K562 (cell line): ENCODE measurements around the gene LRRC8E. TPM values are rescaled to one million over a fixed set of nuclear protein-coding genes. Genes with fewer than 3 reads are reported as not detected.

Source experiments
- BCLAF1 ChIP-seq, 2 experiments: fragments of 450-650 bp in 1 of 2; IDR thresholded peaks; 2 replicates each; pipeline ENCODE4 v1.6.1; 2011 to 2017; ENCODE audit warnings: low read depth in 2 of 2, antibody characterized with exemption in 1 of 2, borderline replicate concordance in 1 of 2, low read length in 1 of 2, mild to moderate bottlenecking in 1 of 2, mixed read lengths in 1 of 2; ENCODE audit not compliant: control insufficient read depth in 1 of 2
- HNRNPLL ChIP-seq: fragments of 200-400 bp; formaldehyde crosslinking; IDR thresholded peaks from 2 replicates; pipeline ENCODE4 v1.6.1; 2017; ENCODE audit warnings: low read length, low read depth, mild to moderate bottlenecking; ENCODE audit not compliant: poor library complexity, severe bottlenecking
- HOXB6 ChIP-seq: fragments of 250-450 bp; sonication (Bioruptor Pico); IDR thresholded peaks from 2 replicates; pipeline ENCODE4 v1.5.1; 2022; ENCODE audit warnings: mild to moderate bottlenecking, borderline replicate concordance
- ID3 ChIP-seq, 2 experiments: fragments of 250-450 bp in 1 of 2; fragments of 450-650 bp in 1 of 2; sonication (Bioruptor Pico) in 1 of 2; IDR thresholded peaks; 2 replicates each; pipeline versions ENCODE4 v1.6.1 to v1.8.0; 2016 to 2021; ENCODE audit warnings: mild to moderate bottlenecking in 2 of 2, moderate library complexity in 2 of 2, missing compliant biosample characterization in 1 of 2, missing genetic modification characterization in 1 of 2
- KAT2B ChIP-seq: IDR thresholded peaks from one replicate; pipeline ENCODE4 v1.6.1; 2012; ENCODE audit warnings: low read depth, mild to moderate bottlenecking, control low read depth, inconsistent platforms, low read length, moderate library complexity
- KLF16 ChIP-seq: IDR thresholded peaks from 2 replicates; pipeline ENCODE4 v1.6.1; 2016; ENCODE audit warnings: antibody characterized with exemption
- NEUROD1 ChIP-seq: fragments of 150-350 bp; IDR thresholded peaks from 2 replicates; pipeline ENCODE4 v1.6.1; 2014; ENCODE audit warnings: borderline replicate concordance, low read length, low read depth; ENCODE audit not compliant: partially characterized antibody
- NKRF ChIP-seq: fragments of 450-650 bp; IDR thresholded peaks from 2 replicates; pipeline ENCODE4 v1.6.1; 2016; ENCODE audit warnings: borderline replicate concordance
- NR2F6 ChIP-seq: fragments of 450-650 bp; formaldehyde crosslinking; IDR thresholded peaks from 2 replicates; pipeline ENCODE4 v1.4.0; 2020; ENCODE audit warnings: mild to moderate bottlenecking
- PHB ChIP-seq: fragments of 250-450 bp; sonication (Bioruptor Pico); IDR thresholded peaks from 2 replicates; pipeline ENCODE4 v1.5.0; 2021
- PHB2 ChIP-seq: fragments of 450-650 bp; IDR thresholded peaks from 2 replicates; pipeline ENCODE4 v1.6.1; 2017; ENCODE audit warnings: low read depth
- RBFOX2 ChIP-seq: fragments of 200-400 bp; formaldehyde crosslinking; IDR thresholded peaks from 2 replicates; pipeline ENCODE4 v1.6.1; 2017; ENCODE audit warnings: low read depth, mild to moderate bottlenecking, low read length, moderate library complexity
- SETDB1 ChIP-seq: IDR thresholded peaks from one replicate; pipeline ENCODE4 v1.6.1; 2012; ENCODE audit warnings: low read length, control low read depth, inconsistent platforms
- SFPQ ChIP-seq: fragments of 200-400 bp; formaldehyde crosslinking; IDR thresholded peaks from 2 replicates; pipeline ENCODE4 v1.6.1; 2017; ENCODE audit warnings: mild to moderate bottlenecking, low read depth, low read length, moderate library complexity
- XRCC4 ChIP-seq: IDR thresholded peaks from one replicate; pipeline ENCODE4 v1.6.1; 2011; ENCODE audit not compliant: insufficient read depth, insufficient read length; ENCODE audit errors: extremely low read depth
- ZFP30 ChIP-seq: fragments of 250-450 bp; sonication (Bioruptor Pico); IDR thresholded peaks from 2 replicates; pipeline ENCODE4 v1.8.0; 2022; ENCODE audit warnings: moderate library complexity, mild to moderate bottlenecking, inconsistent platforms, borderline replicate concordance
- ZNF24 ChIP-seq: fragments of 450-650 bp; IDR thresholded peaks from 2 replicates; pipeline ENCODE4 v1.6.1; 2016
- ZNF277 ChIP-seq: fragments of 250-450 bp; sonication (Bioruptor Pico); IDR thresholded peaks from 2 replicates; pipeline ENCODE4 v1.8.0; 2022; ENCODE audit warnings: inconsistent platforms, mild to moderate bottlenecking, moderate library complexity, borderline replicate concordance
- polyA plus RNA-seq, 8 experiments: library from polyadenylated mRNA; depleted of rRNA in 4 of 8; stranded (reverse) in 5 of 8; unstranded in 3 of 8; fragments of >200 nt; fragmentation: Nextera tagmentation in 2 of 8; fragmentation: Illumina TruSeq in 1 of 8; extraction: Ambion mirVana in 2 of 8; extraction: Trizol in 1 of 8; gene quantifications; 2 replicates each; pipeline versions ENCODE4 v1.2.1 to v1.2.3, GENCODE V29; 2011 to 2014; ENCODE audit warnings: inconsistent platforms in 1 of 8, missing spikeins in 1 of 8
- total RNA-seq, 7 experiments: library from RNA; depleted of rRNA in 6 of 7; stranded (reverse); fragments of >200 nt in 6 of 7; fragmentation: Illumina TruSeq in 2 of 7; extraction: Trizol in 2 of 7; gene quantifications; 2 replicates each; pipeline versions ENCODE4 v1.2.1 to v1.2.3, GENCODE V29; 2011 to 2021; ENCODE audit warnings: low replicate concordance in 1 of 7

LRRC8E gene
- total and polyA plus RNA-seq, 9 of the 15 experiments (the other 6 are each of a cell fraction or from before 2014, with no cell fraction given) = 0.08 to 5.7 (median 3.5) TPM; not detected in 1

GRCh38 chr19:7926021-7926726 is 37.9 kb downstream of the LRRC8E start, which contains the start of gene CTXN1 (continued):
- TF ChIP-seq NEUROD1 (no peak), ID3 (CRISPR knock-in tag; IDR thresholded peaks at IDR 0.05) (no peak), ID3 (tag; IDR thresholded peaks at IDR 0.05) (no peak), RBFOX2 (peak; percentile 59; the same call in 1 of the 2 replicates), KLF16 (no peak), ZNF277 (CRISPR knock-in tag) (no peak), BCLAF1 (IDR thresholded peaks at IDR 0.05; ENCODE audit: borderline replicate concordance in 1 of 2, control insufficient read depth in 1 of 2, low read depth in 2 of 2, low read length in 1 of 2) (no peak), ZFP30 (no peak), HNRNPLL (no peak), NKRF (no peak), PHB (CRISPR knock-in tag) (0 out of 2 replicates have a peak, but pooled peaks have one; percentile 80), ZNF24 (no peak), SFPQ (no peak), SETDB1 (no peak), PHB2 (no peak), XRCC4 (no peak), HOXB6 (no peak), NR2F6 (0 out of 2 replicates have a peak, but pooled peaks have one; percentile 13), KAT2B (no peak)
